GM19193 (cell line): ENCODE data around the gene JAZF1.

Source experiments
- POLR2A ChIP-seq: IDR thresholded peaks from 4 replicates; pipeline ENCODE4 v1.6.1; 2011; ENCODE audit not compliant: insufficient read depth, insufficient read length; ENCODE audit errors: extremely low read depth

The JAZF1 gene

GRCh38 chr7:27908534-27909165, 271.9 kb downstream of the JAZF1 start:
- no peak for TF ChIP-seq POLR2A

GRCh38 chr7:27906385-27907091, 274.1 kb downstream of the JAZF1 start:
- no peak for TF ChIP-seq POLR2A

- TF ChIP-seq POLR2A, result no peak
These were observed 274.6 kb downstream of the JAZF1 start for GRCh38 chr7:27905951-27906350.

- no peak for TF ChIP-seq POLR2A
These were observed 279.4 kb downstream of the JAZF1 start for GRCh38 chr7:27901028-27901760.

GRCh38 chr7:27900006-27900405, 280.6 kb downstream of the JAZF1 start:
- TF ChIP-seq POLR2A, result no peak

- no peak for TF ChIP-seq POLR2A
These were observed 281.0 kb downstream of the JAZF1 start for GRCh38 chr7:27899601-27900000.

- TF ChIP-seq POLR2A, result no peak
These were observed 283.2 kb downstream of the JAZF1 start for GRCh38 chr7:27897441-27897847.

- no peak for TF ChIP-seq POLR2A
These were observed 283.6 kb downstream of the JAZF1 start for GRCh38 chr7:27897001-27897400.

- TF ChIP-seq POLR2A, result no peak
These were observed 285.0 kb downstream of the JAZF1 start for GRCh38 chr7:27895551-27895950.

- TF ChIP-seq POLR2A, result no peak
These were observed 290.3 kb downstream of the JAZF1 start for GRCh38 chr7:27890205-27890849.

- TF ChIP-seq POLR2A, result no peak
These were observed 290.8 kb downstream of the JAZF1 start for GRCh38 chr7:27889800-27890199.

- no peak for TF ChIP-seq POLR2A
These were observed 291.9 kb downstream of the JAZF1 start for GRCh38 chr7:27888736-27889135.

- TF ChIP-seq POLR2A, result no peak
These were observed 294.9 kb downstream of the JAZF1 start for GRCh38 chr7:27885652-27886051.

GRCh38 chr7:27883696-27884095, 296.9 kb downstream of the JAZF1 start:
- TF ChIP-seq POLR2A, result no peak

GRCh38 chr7:27876756-27877155, 303.8 kb downstream of the JAZF1 start:
- no peak for TF ChIP-seq POLR2A

- TF ChIP-seq POLR2A, result no peak
These were observed 304.8 kb downstream of the JAZF1 start for GRCh38 chr7:27875832-27876231.

- TF ChIP-seq POLR2A, result no peak
These were observed 305.5 kb downstream of the JAZF1 start for GRCh38 chr7:27875061-27875460.
